SHP77 treated with DMSO at 0.1 percent for 48 hours (cell line): ENCODE data around the gene ABCD3.
"Not testable (repeated sequence)": the region's sequence is repeated elsewhere in the genome, so short reads cannot be mapped to it uniquely, and the experiment has no call there.

Source experiments
- DNase-seq: peaks from one replicate; lab custom pipeline; 2025; lab: John Stamatoyannopoulos, UW

The ABCD3 gene

DNA sequence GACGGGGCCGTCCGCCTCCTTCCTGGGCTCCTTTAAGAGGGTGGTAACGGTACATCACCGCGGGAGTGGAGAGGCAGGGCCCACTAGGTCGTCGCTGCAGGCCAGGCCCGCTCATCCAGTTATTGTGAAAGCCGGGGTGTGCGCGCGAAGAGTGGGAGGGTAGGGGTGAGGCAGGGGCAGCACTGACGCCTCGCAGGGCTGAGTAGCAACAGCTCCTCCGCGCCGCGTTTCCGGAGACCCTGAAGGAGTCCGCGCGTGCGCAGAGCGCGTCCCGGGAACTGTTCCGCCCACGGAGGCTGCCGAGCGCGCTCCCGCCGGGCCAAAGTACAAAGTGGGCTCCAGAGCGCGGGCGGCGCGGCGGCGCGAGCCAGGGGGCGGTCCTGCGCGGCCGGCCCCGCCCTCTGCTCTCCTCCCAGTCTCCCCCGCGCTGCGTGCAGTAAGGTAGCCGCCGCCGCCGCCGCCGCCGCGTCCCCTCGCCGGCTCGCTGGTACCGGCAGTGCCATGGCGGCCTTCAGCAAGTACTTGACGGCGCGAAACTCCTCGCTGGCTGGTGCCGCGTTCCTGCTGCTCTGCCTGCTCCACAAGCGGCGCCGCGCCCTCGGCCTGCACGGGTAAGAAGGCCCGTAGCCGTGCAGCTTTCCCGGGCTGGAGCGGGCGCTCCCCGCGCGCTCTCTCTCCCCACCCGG lies at the start of gene ABCD3:
TSS of gene ABCD3 (plus strand) at position 412 of the 686 bp plus-strand sequence. CDS start at position 502, 90 bp downstream.
- peak; percentile 89 for DNase-seq

DNA sequence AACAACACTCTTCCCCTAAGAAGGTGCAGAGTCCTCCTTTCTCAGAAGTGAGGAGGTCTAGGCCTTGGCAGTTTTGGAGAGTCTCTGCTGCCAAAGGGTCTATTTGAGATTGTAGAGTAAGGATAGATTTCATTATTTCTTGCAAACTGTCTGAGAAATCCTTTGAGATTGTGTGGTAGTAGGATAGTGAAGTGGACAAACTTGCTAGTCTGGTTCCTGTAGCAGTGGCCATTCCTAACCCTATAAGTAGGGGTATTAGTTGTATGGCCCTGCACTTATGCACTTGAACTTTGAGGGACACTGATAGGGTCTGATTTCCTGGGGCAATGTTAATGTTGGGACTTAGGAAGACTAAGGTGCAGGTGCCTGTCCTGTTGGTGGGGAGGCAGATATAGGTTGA lies 45.4 kb upstream of the ABCD3 start:
- DNase-seq, result not testable (repeated sequence)

DNA sequence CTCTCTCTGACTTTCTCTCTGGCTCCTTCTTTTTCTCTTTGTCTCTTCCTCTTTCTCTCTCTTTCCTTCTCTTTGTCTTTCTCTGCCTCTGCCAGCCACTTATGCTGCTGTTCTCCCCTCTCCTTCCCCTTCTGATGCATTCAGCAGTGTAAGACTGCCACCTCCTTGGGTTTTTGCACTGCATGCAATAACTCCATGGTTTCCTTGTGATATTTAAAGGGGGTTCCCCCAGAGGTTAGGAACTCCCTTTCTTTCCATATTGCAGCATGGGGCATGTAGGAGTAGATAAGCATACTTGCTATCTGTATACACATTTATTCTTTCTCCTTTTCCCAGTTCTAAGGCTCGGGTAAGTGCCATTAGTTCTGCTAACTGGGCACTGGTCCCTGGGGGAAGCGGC lies 44.9 kb upstream of the ABCD3 start:
- DNase-seq, result not testable (repeated sequence)

DNA sequence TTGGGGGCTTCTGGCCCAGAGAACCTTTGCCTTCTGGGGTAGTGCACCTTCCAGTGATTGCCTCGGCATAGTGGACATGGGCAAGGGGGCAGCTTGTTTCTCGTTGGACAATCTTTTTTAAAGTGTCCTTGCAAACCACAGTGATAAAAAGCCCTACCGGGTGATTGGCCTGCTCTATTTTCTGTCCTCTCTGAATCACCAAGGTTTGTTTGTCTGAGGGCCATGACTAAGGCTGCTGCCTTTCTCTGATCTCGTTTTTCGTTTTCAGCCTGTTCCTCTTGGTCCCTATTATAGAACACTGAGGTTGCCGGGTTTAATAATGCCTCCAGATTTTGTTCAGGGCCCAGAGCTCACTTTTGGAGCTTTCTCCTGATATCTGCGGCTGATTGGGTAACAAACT lies 42.5 kb upstream of the ABCD3 start:
- not testable (repeated sequence) for DNase-seq

DNA sequence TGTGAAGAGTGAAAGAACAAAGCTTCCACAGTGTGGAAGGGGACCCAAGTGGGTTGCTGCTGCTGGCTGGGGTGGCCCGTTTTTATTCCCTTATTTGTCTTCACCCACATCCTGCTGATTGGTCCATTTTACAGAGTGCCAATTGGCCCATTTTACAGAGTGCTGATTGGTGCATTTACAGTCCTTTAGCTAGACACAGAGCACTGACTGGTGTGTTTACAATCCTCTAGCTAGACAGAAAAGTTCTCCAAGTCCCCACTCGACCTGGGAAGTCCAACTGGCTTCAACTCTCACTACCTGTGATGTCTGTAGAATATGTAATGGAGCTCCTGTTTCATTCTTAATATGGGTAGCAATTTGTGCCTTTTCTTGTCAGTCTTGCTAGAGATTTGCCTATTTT lies 39.7 kb upstream of the ABCD3 start:
- not testable (repeated sequence) for DNase-seq

DNA sequence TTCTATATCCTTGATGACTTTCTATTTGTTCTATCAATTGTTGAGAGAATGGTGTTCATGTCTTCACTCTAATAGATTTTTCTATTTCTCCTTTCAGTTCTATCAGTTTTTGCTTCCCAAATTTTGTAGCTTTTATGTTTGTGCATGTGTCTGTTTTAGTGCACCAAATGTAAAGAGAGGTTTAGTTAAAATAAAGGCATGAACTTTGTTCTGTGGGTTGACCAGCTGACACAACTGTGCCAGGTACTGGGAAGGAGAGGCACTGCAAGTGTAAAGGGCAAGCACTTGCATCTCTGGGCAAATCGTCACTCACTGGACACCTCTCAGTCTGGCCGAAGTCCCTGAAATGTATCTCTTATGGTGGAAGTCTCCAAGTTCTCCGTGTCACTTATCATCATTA lies 38.6 kb upstream of the ABCD3 start:
- no peak for DNase-seq

DNA sequence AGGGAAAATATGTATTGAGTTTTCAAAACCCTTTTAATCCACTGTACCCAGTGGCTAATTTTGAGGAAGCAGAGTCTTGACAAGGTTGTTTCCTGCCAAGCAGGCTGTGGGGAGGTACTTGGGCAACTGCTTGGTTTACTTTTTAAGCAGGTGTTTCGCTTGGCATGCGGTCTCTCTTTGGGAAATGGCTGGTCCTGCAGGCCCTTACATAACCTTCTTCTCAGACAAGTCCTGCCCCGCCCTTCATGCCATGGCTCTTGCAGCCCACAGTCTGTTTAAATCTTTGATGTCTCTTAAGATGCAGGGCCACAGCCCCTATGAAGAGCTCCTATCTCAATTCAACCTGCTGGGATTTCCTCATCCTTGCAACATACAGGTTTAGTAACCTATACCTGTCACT lies 36.0 kb upstream of the ABCD3 start:
- DNase-seq, result no peak

DNA sequence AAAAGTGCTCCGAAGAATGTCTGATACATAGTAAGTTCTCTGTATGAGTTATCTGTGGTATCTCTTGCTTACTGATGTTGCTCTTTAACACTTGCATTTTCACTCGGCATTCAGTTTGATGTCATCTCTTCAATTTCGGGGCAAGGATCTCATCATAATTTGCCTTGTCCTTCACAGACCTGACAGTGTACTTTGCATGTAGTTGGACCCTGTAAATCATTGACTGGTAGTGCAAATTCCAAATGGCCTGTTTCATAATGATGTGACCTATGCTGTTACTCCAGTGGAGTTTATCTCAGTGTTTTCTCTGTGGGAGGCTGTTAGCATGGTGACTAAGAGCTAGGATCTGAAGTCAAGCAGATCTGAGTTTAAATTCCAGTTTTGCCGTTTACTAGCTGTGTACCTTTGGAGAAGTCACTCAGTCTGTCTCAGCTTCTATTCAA lies 34.2 kb upstream of the ABCD3 start:
- no peak for DNase-seq

DNA sequence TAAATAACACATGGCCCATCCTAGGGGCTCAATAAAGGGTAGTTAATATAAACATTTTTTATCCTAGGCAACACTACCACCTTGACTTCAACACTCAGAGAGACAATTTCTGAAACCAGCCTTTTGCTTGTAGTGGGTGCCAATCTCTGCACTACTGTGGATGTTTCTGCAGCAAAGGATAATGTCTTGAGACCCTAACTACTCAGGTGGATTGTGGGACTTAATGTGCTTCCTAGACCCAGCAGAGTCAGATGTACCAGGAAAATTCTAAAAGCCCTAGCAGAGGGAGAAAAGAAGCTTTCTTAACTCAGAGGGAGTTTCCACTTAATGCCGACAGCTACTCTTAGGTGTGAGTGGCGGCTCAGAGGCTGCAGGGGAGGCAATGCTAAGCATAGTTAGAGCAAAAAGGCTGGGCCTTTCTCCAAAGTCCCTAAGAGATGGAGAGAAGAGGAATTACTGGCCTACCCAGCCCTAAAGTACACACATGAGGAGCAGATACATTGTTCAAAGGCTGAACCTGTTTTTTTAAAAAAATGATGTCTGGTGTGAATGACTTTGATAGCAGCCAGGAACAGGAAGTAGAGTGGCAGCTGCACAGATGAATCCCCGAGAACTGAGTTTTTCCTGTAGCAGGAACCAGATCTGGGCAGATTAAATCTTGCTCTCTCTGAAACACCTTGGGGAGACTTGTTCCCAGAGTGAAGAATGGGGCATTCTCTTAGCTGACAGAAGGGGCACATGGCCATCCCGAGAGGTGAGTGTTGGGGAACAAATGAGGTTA lies 33.5 kb upstream of the ABCD3 start:
- DNase-seq, result peak; percentile 4

DNA sequence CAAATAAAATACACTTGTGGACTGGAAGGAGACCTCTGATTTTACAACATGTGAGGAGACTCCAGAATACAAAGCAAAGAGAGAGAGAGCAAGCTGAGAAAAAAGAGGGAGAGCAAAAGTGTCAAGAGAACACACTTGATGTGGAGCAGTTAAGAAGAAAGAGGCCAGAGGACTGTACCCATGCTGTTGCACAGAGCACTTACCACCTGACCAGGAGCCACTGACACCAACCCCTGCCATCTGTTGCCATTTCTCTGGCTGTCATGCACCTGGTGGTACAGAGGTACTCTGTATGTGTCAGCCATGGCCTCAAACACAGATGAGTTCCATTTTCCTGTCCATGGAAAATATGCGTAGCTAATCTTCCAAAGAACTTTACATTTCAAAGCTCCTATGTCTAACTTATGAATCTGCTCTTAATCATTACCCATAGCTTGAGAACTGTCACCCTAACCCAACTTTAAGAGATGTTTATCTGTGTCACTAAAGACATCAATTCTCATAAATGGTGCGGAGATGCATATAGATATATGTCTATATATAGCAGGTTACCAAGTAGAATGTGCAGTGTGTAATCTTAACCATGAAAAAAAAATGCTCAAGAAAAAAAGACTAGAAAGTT lies 32.8 kb upstream of the ABCD3 start:
- no peak for DNase-seq

DNA sequence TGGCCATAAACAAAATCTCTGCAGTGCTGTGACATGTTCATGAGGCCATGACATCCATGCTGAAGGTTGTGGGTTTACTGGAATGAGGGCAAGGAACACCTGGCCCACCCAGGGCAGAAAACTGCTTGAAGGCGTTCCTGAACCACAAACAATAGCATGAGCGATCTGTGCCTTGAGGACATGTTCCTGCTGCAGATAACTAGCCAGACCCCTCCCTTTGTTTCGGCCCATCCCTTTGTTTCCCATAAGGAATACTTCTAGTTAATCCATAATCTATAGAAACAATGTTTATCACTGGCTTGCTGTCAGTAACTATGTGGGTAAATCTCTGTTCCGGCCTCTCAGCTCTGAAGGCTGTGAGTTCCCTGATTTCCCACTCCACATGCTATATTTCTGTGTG lies 28.9 kb upstream of the ABCD3 start:
- no peak for DNase-seq

DNA sequence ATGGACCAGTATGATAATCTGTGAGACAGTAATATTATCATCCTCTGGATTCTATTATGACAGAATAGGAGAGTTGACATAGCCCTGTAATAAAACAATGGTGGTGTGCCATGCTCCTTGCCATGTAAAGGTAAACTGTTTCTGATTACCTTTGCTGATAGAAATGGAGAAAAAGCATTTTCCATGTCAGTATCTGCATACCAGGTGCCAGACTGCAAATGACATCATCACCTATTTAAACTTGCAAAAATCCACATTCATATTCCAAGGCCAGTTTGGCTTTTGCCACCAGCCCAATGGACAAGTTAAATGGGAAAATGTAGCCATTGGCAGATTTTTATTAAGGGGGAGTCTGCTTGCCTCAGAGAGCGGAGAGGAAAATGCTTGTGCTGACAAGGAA lies 23.9 kb upstream of the ABCD3 start:
- no peak for DNase-seq

DNA sequence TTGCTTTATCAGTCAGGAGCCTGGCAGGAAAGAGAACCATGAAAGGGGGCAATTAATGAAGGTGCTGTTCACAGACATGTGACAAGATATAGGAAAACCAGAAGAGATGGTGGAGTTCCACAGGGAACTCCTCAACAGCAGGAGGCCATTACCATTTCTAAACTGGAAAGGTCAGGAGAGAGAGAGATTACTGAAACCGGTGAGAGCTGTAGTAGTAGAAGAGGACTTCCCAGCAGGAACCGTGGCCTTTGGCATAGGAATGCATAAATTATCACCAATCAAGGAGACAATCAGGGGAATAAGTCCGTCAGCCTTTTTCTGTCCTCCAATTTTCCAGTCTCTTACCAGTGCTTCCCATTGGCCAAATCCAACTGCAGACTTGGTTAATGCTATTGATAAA lies 23.0 kb upstream of the ABCD3 start:
- DNase-seq, result no peak

DNA sequence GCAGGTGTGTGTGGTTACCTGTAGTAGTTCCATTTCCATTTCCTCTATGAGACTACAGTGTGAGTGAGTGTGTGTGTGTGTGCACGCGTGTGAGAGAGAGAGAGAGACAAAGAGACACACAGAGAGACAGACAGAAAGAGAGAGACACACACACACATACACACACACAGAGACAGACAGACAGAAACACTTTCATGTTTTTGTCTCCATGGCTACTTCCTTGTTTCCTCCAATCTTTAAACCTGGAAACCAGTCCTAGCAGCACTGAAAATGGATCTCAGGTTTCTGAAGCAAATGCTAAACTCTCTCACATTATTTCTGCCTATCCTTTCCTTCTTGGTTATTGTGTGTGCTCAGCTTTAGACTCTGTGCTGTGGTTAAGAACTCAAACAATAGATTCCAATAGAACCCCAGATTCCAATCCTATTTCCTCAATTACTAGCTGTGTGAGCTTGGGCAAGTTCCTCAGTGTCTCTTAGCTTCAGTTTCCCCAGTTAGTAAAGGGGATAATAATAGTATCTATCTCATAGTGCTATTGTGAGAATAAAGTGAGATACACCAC lies 22.4 kb upstream of the ABCD3 start:
- no peak for DNase-seq

DNA sequence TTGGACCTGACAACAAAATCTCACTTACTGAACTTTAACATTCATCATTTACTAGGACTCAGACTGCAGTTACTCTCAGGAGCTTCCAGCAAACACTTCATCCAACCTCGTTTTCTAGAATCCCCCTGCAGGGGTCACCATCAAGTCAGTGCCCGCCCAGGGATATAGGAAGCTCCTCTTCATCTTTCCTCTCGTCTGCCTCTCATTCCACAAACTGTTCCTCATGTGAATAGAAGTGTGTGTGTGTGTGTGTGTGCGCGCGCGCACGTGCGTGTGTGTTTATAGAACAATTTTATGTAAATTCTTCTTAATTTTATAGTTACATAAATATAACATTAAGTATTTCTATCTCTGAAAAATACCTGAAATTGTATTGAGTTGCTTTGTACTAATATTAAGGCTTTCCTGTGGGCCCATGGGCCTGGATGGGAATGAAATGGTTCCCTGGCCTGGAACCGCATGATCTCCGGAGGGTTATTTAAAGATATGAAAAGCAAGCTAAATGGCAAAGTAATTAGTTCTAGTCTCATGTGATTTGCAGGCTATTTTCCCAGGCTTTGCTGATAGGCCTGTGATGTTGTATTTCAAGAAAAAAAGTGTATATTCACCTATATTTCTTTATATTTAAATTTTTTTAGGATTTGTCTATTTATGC lies 21.7 kb upstream of the ABCD3 start:
- no peak for DNase-seq

DNA sequence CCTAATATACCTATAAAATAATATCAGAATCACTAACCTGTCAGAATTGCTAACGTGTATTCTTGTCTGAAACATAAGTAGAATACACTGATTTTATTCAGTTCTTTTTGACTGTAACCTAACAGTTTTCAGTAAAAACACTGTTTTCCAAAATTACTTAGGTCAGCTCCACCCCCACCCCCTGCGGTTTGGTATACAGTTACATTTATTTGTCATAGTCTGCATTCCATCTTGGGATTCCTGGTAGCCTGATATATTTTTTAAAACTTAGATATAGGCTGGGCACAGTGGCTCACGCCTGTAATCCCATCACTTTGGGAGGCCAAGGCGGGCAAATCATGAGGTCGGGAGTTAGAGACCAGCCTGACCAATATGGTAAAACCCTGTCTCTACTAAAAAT lies 19.8 kb upstream of the ABCD3 start:
- DNase-seq, result no peak

DNA sequence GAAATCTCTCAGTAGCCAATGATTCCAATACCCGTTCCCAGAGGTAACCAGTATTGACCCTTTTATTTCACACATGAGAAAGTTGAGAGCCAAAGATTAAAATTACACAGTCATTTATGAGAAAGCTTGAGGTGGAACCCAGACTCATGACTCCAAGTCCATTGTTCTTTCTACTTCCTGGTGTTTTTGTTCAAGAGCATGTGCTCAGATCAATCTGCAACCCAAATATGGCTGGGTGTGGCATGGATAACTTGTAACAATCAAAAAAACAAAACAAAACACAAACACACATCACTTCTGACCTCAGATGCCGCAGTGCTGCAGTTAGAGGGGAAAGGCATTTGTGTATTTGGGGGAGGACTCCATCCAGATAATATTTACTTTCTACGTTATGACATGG lies 18.7 kb upstream of the ABCD3 start:
- DNase-seq, result no peak

DNA sequence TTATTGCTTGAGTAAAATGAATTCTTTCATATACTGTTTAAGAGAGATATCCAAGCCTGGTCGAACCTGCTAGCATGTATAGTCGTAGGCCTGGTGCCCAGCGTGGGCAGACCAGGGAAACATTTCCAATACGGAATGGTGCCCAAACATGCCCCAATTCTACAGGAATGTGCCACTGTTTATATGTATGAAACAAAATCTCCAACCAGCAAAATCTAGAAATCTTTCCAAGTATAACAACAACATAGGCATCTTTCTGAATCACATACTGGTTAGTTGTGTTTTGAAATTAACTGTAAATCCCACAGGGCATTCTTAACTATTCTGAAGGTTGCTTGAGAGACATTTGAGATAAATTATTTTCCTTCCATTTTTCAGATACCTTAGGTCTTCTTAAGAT lies 17.0 kb upstream of the ABCD3 start:
- DNase-seq, result no peak

DNA sequence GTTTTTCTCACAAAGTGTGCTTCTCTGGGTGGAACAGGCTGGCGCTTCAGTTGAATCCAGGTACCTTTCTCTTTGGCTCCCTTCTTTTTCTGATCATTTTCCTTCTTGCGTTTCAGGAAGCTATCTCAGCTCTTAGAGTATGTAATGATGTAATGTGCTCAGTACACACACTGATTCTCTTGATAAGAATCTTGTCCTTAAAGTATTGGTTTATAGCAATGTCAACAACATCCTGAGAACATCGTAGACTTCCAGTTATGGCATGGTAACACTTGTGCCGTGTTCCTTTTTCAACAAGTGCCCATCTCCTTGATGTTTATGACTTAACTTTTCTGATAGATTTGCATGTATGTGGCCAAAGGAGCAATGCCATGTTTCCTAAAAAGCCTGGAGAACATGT lies 11.7 kb upstream of the ABCD3 start:
- DNase-seq, result no peak

DNA sequence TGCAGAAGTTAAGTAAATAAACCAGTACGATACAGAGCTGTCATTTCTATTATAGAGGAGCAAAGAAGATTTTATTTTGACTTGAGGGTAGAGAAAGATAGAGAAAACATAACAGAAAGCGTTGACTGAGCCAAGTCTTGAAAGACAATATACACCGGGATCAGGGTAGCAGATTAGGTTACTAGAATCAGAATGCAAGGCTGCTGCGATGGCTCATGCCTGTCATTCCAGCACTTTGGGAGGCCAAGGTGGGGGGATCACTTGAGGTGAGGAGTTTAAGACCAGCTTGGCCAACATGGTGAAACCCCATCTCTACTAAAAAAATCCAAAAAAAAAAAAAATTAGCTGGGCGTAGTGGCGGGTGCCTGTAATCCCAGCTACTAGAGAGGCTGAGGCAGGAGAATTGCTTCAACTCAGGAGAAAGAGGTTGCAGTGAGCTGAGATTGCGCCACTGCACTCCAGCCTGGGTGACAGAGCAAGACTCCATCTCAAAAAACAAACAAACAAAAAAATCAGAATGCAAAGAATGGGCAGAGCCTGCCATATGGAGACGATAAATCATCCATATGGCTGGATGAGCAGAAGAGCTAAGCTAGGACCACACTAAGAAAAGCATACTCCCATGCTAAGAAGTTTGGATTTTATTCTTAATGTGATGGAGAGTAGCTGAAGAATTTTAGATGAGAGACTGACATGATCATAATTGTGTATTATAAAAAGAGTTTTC lies 9.9 kb upstream of the ABCD3 start:
- DNase-seq, result no peak

DNA sequence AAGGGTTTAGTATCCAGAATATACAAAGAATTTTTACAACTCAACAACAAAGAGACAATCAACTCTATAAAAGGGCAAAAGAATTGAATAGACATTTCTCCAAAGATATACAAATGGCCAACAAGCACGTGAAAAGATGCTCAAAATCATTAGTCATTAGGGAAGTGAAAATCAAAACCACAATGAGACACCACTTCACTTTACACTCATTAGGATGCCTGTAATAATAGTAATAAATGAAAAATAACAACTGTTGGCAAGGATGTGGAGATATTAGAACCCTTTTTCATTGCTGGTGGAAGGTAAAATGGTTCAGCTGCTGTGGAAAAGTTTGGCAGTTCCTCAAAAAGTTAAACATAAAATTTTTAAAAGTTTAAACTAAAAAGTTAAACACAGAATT lies 7.0 kb upstream of the ABCD3 start:
- DNase-seq, result no peak

DNA sequence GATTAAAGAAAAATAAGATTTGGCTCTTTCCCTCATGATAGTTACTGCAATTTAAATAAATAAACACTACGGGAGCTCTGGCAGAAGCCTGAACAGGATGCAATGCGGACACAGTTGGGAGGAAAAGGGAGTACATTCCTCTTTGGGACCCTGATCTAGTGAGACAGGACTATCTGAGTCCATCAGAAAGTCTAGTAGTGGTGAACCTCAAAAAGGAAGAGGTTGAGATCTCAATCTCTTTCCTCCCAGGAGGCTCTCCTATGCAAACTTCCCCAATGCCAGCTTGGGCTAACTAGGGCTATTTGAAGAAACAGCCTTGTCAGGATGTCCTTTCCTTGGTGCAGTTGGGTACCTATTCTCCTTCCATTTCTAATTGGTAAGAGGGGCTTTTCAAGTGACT lies 4.9 kb upstream of the ABCD3 start:
- no peak for DNase-seq
